Right renal cortex interstitium (tissue), 3 donors: ENCODE results near the gene RPS18. TPM values are rescaled to one million over a fixed set of nuclear protein-coding genes. Genes with fewer than 3 reads are reported as not detected.

ENCODE experiments used
- DNase-seq, 3 donors: peaks; one replicate each; pipeline ENCODE4 v3.0.0-alpha.2; 2013; ENCODE audit warnings: low read depth in 3 of 3, low spot score in 2 of 3
- polyA plus RNA-seq, 3 donors: library from polyadenylated mRNA; unstranded; fragments of 120-200 nt; gene quantifications; one replicate each; pipeline ENCODE4 v1.2.1, GENCODE V29; 2013; ENCODE audit not compliant: insufficient read length in 3 of 3

RPS18 gene
- polyA plus RNA-seq, 3 donors = 3,550 to 3,817 (median 3,658) TPM

DNA sequence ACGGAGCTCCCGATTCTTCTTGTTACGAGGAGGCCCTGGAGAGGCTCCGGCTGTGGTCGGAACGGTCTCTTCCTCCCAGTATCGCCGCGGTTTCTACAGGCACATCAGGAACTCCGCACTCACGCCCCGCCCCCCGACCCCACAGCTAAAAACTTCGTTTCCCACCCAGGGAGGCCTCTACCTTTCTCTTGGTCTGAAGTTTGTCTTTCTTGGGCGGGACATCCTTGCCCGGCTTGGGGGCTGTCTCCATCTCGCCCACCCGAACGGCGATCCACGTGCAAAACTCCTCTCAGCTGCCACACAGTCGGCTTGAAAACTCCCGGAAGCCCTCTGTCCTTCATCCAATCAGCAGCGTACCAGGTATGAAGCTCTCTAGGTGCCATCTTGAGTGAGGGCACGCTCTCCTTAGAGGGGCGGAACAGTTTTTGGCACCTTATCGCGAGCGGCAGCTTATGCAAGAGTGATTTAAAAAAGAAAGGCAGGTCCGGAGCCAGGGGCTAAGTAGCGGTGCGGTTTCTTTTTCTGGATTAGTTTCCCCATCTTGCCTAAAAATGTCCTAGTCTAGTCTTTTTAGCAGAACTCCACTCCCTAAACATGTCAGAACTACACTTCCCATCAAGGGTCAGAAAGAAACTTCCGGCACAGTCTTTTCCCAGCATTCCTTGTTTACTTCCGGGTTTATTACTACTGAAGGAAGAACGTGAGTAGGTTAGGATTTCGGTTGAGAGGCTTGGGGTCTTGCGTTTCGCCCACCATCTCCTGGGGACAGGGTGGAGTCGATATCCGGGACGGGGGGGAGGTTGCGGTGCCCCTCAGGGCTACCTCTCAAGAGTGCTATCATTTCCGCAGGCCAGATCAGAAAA lies 17.3 kb downstream of the RPS18 start, which contains the start of the genes PFDN6 and WDR46:
Gene PFDN6 (plus strand): TSS at position 681 of the 863 bp plus-strand sequence. CDS start 256 bp downstream, outside the sequence.
Gene WDR46 (minus strand): TSS at position 319 of the 863 bp plus-strand sequence. CDS start 69 bp downstream, at position 250.
- peak; percentile 93 to 94 (median 93) for DNase-seq

DNA sequence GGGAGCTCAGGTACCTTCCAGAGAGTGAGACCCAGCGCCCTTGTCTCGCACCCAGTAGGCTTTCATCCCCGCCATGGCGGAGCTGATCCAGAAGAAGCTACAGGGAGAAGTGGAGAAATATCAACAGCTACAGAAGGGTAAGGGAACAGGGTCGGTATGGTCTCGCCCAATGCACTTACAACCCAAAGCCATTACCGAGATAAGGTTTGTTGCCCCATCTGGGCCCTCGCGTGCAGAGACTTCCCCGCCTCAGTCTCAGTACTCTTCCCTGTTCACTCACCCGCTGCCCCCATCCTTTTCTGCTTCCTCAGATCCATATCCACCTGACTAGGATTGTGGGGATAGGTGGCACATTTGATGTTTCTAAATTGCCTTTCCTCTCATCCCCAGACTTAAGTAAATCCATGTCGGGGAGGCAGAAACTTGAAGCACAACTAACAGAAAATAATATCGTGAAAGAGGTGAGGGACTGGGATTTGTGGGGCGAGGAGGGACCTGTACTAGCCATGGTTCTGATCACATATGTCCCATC lies 18.0 kb downstream of the RPS18 start:
- no peak for DNase-seq

DNA sequence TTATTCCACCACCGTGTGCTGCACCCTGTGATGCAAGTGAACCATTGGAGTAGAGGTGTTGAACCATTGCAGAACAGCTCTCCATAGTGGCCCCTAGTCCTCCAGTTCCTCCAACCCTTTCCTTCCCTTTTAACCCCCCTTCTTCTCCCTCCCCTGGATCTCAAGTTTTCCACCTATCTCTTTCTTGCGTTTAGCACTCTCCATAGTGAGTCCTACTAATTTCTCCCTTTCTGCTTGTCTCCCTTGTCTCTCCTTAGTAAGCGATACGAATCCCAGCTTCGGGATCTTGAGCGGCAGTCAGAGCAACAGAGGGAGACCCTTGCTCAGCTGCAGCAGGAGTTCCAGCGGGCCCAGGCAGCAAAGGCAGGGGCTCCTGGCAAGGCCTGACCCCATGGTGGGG lies 18.6 kb downstream of the RPS18 start:
- no peak for DNase-seq

DNA sequence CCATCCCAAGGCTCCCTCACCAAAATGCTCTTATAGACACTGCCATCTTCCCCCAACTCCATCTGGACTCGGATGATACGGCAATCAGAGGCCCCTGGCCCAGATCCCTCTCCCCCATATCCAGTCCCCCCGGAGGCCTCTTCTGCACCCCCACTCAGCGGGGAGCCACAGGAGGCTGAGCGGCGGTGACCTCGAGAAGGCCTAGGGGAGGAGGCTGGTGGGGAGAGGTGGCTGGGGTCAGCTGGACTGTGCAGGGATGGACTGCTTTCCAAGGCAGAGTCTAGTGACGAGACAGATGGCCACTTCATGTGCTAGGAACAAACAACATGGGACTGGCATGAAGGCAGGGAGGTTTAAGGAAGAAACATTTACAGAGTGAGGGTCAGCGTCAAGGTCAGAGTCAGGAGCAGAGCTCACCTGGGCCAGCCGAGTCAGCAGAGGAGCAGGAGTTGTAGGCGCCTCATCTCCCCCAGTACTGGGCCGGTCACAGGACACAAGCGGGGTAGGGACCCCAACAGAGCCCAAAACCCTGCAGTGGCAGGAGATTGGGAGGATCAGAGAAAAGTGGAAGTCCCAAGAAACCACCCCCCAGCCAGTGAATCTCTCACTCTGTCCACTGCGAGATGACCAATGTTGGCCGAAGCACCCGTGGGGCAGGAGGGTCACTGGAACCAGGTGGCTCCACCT lies 21.3 kb downstream of the RPS18 start:
- DNase-seq = no peak

DNA sequence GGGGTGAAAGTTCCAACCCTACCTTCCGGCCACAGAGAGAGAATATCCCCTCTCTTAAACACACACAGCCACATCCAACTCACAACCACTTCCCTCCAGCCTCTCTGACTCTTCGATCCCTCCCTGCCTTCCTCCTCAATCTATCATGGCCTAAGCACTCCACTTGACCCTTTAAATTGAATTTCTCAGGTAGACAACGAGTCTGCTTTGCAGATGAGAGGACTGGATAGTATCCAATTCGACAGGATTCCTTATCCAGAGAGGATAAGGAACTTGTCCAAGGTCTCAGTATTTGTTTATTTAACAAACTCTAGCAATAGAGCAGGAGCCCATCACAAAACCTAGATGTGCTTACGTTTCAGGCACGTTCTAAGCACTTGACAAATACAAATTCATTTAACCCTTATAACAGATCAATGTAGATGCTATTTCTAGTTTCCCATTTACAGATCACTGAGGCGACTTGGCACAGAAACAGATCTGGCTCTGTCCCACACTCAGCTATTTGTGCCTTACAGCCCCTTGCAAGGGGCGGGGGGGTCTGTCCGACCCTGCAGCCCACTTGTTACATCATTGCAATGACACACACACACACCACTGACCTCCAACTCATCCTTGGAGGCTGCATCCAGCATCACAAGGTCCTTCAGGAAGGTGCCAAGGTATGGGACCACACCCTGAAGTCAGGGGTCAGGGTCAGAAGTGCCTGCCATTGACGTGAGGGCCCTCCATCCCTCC lies 22.4 kb downstream of the RPS18 start:
- DNase-seq = no peak

DNA sequence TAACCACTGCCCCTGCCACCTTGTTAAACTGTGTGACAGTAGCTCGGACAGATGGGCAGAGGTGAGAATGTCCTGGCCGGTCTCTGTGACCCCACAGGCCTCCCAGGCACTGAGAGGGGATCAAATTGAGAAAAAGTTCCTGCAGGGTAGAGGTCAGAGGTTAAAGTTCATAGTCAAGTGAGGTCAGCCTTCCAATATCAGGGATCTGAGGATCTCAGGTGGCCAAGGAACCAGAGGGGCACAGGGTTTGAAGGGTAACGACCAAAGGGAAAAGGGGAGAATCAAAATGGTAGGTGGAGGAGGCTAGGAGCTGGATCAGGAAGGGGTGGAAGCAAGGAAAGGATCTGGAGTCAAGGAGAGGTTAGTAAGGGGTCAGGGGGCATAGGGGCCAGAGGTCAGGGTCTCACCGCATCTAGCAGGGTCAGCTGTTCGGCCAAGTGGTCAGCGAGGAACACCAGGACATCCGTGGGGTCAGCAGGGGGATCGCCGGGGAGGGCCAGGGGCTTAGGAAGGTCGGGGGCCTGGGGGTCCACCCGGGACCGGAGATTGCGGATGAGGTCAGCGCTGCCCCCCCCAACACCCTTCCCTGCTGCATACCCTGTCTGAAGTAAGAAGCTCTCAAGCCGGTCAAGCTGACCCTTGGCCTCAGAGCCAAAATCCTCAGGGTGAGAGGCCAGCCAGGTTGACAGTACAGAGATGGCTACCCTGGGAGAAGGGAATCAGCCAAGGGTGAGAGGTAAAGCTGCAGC lies 23.9 kb downstream of the RPS18 start:
- no peak for DNase-seq

DNA sequence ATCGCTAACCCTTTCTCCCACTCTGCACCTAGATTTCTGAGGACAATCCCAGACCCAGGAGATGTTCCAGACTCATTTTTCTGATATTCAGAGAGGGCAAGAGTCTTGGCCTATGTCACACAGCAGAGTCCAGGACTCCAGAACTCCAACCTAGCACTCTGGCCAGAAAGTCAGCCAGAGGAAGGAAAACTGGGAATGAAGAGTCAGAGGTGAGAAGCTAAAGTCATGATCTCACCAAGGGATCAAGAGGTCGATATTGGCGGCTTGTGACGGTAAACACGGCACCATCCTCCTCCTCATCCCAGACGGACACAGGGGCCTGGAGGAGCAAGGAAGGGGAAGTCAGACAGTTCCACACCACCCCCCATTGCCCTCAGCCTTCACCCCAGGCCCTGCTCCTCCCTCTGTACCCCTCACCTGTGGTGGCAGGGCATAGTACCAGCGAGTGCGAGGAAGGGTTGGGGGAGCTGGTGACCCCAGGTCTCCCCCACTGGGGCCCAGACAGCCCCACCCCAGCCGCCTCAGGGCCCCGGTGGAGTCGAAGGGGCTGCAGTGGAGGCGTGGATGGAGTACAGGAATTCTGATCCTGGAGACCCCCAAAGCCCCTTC lies 25.0 kb downstream of the RPS18 start:
- DNase-seq = no peak

DNA sequence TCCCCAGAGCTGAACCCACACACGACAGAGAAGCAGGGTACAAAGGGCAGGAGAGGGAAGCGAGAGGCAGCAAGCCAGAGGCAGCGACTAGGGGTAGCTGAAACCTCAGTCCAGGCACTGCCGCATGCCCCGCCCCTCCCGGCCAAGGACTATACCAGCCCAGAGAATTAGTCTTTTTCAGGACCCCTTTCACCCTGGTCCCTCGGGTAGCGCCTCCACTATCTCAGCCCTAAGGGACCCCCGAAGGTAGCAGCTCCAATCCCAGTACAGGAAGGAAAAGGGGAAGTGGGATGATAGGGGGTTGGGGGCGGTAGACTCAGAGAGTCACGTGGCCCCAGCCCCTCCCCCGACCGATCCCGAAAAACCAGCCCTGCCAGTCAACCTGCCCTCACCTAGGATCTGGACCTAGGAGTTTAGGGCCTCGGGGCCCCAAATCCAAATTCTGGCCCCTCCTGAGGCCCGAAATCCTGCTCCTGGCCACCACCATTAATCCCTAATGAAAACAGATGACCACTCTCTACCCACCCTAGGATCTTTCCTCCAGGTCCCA lies 25.6 kb downstream of the RPS18 start:
- no peak for DNase-seq

DNA sequence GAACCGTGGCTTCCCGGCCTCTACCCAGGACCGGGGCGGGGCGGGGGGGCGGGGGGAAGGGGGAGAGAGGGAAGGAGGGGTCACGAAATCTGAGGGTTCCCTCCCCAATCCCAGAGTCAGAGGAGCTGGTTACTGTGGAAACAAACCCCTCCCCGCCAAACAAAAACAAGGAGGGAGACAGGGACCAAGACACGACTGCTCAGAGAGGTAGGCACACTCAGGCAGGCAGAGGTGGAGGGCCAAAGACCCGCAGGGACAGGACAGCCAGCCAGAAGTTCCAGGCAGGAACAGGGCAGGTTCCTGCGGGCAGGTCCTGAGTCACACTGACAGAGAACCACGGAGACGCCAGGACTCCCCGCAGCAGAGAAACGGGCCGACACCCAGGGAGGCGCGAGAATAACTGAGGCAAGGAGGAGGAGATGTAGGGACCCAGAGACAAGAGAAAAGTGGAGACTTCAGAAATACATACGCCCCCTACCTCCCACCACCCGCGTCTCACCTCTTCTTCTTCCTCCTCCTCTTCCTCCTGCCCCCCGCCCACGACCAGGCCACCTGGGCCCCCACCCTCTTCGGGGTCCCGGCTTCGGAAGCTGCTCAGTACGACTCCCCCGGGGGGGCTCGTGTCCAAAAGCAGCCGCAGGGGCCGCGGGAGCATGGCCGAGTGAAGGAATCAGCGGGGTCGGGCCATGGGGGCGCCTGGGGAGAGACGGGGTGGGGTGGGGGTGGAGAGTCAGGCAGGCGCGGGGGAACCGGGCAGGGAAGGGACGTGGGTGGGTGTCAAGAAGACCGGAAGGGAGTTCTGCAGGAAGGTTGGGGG lies 26.3 kb downstream of the RPS18 start:
- DNase-seq = peak in 1 of 3 donors; percentile 52

DNA sequence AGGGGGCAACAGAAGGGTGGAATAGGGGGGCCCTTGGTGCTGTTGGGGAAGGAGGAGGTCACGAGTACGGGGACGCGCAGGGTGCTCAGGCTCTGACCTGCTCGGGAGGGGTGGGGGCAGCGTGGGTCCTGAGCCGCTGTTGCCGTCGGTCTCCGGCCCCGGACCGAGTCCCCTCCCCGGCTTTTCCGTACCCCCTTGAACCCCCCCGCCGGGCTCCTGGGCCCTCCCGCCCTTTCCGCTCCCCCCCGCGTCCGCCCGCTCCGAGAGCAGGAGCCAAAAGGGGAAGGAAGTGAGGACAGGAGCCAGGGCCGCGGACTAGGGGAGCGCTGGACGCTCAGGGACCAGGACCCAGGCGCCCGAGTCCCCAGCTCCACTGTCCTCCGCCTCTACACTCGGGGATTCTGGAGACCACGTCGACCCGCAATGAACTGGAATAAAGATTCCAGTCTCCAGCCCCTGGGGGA lies 26.9 kb downstream of the RPS18 start, which contains the start of gene RGL2:
Gene RGL2 (minus strand): TSS at position 170 of the 464 bp plus-strand sequence. CDS start 332 bp downstream, outside the sequence.
- no peak for DNase-seq

DNA sequence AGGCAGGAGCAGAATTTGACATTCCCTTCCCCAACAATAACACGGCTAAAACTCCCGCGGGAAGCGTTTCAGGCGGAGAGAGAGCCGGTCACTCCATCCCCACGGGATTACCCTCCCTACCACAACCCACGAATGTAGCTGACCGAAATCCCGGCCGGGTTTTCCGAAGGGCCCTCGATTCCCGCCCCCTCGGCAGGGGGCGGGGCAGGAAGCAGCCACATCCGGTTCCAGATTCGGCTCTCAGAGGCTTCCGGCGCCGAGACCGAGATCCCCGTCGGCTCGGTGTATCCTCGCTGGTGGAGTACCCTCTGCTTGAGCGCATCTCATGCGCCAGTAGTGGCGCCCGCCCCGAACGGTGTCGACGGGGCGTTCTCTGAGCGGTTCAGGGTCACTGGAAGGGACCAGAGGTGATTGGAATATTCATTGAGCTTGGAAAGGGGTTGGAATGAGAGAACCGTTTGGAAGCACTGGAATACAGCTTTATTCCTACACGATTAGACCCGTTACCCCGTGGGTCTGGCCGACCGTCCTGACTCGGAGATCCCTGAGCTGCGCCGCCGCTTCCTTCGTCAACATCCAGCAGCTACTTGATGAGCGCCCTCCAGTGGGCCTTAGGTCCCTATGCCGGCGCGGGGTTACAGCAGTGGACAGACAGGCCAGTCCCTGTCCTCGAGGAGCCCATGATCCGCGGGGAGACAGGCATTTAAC lies 27.5 kb downstream of the RPS18 start:
- peak in 2 of 3 donors; percentile 84 to 91 for DNase-seq

DNA sequence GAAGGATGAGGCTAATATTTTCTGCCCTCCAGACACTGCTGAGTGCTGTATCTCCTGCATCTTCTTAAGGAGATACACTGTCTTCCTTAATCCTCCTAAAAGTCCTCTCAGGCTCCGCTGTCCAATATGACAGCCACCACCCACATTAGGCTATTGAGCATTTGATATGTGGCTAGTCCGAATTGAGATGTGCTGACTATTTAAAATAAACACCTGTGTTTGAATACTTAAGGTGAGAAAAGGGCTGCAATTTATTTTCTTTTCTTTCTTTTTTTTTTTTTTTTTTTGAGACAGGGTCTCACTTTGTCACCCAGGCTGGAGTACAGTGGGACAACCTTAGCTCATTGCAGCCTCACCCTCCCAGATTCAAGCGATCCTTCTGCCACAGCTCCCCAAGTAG lies 30.0 kb downstream of the RPS18 start:
- no peak for DNase-seq

DNA sequence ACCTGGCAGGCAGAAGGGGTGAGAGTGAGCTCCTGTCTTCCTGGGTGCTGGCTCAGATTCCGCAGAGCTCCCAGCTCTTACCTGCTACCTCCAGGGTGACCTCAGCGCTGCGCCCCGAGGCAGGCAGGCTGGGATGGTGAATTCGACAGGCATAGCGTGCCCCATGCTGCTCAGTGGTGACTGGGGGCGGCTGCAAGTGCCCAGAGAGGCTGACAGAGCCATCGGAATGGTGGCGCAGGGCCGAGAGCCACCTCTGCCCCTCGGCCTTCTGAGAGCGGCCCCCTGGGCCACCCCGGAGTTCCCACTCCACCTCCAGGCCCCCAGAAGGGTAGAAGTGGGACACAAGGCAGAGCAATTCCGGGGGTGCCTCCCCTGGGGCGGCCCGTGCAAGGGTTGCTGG lies 32.3 kb downstream of the RPS18 start:
- no peak for DNase-seq

DNA sequence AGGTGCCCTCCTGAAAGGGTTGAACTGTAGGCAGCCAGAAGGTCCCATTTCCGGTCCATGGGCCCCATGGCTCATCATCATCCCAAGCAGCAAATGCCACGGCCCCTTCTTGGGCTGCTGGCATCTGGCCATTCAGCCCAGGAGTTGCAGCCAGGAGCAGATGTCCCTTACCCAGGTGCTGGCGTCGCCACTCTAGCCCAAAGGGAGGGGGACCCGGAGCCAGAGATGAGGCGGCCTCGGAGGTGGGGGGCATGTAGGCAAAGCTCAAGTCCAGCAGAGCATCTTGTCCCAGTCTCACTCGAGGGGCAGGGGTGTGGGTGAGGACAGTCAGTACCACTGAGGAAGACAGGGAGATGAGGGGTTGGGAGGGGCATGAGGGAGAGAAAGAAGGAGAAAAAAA lies 33.2 kb downstream of the RPS18 start:
- no peak for DNase-seq

DNA sequence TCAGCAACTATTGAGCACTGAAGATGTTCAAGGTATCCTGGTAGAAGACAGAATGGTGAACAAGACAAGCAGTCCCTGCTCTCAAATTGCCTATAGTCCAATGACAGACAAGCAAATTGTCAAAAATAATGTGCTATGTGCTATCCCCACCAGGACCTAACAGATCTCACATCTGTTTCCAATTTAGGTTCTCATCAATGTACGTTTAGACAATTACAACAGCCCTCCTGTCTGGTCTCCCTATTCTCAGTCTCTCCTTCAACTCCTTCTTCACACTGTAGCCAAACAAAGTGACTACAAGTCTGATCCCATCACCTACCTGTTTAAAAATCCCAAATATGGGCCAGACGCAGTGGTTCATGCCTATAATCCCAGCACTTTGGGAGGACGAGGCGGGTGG lies 34.5 kb downstream of the RPS18 start:
- DNase-seq = no peak

DNA sequence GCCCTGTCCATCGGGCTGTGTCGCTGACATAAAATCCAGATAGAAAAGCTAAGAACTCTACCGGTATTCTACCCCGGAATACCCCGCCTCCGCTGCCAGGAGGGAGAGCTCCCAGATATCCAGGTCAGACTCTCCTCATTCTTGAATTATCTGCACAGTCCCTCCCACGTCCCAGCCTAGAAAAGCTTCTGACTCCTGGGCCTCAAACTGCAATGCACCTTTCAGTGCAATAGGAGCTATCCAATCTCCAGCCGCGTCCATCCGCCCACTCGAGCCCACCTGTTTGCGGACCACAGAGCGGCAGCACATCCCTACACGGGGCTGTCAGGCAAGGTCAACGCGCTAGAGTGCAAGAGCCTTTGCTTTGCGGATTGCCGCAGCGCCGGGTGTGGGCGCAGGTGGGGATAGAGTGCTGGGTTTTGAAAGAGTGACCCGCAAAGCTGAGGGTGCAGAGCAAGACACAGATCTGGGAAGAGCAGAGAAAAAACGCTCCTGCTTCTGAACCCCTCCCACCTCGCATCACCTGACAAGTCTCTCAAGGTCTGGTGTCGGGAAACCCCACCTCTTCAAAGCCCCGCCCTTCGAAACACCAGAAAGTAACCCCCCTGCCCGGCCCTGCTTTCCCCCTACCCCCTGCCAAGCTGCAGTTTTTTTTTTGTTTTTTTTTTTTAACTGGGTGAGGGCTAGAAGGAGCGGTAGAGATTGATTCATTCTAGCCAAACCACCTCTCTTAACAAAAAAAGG lies 40.7 kb downstream of the RPS18 start:
- DNase-seq = peak in 1 of 3 donors; percentile 41
